A673 (cell line): ENCODE data around the gene RNF13.

ENCODE experiments used
- CTCF ChIP-seq: fragments of 300-800, 200-600 bp; sonication (generic); conservative IDR thresholded peaks from 2 replicates; pipeline ENCODE4 v1.5.1; 2017; ENCODE audit warnings: low read depth, mild to moderate bottlenecking, antibody characterized with exemption, low read length, moderate library complexity, mixed read lengths
- EZH2 ChIP-seq: fragments of 200-600 bp; sonication (generic); IDR thresholded peaks from 2 replicates; pipeline ENCODE4 v1.6.1; 2017; ENCODE audit warnings: borderline replicate concordance, low read depth, mild to moderate bottlenecking, mixed read lengths, antibody characterized with exemption, low read length; ENCODE audit not compliant: poor library complexity, severe bottlenecking

GRCh38 chr3:149990423-149990948 lies 177.5 kb downstream of the RNF13 start:
- TF ChIP-seq CTCF (no peak), EZH2 (no peak)
